Fibroblast of lung (primary cell): ENCODE measurements around the gene SRL. TPM values are rescaled to one million over a fixed set of nuclear protein-coding genes. Genes with fewer than 3 reads are reported as not detected.

Source experiments
- DNase-seq, 2 donors: peaks; one replicate each; pipeline versions ENCODE4 v3.0.0 to v3.0.0-alpha.2; 2010; ENCODE audit warnings: low read depth in 2 of 2
- H2AFZ ChIP-seq: 2 replicates; pipeline ENCODE4 v1.5.1; 2012; ENCODE audit warnings: low read length, control low read depth, inconsistent platforms
- H3K27ac ChIP-seq: 2 replicates; pipeline ENCODE4 v1.5.1; 2011; ENCODE audit warnings: low read length, control low read depth; ENCODE audit not compliant: insufficient read depth
- H3K27me3 ChIP-seq: 2 replicates; pipeline ENCODE4 v1.5.1; 2011; ENCODE audit warnings: mild to moderate bottlenecking, low read length; ENCODE audit not compliant: control insufficient read depth, insufficient read depth
- H3K36me3 ChIP-seq: 2 replicates; pipeline ENCODE4 v1.5.1; 2011; ENCODE audit warnings: low read length; ENCODE audit not compliant: control insufficient read depth, insufficient read depth
- H3K4me1 ChIP-seq: 2 replicates; pipeline ENCODE4 v1.5.1; 2011; ENCODE audit warnings: low read length; ENCODE audit not compliant: control insufficient read depth, insufficient read depth; ENCODE audit errors: extremely low read depth
- H3K4me2 ChIP-seq: 2 replicates; pipeline ENCODE4 v1.5.1; 2011; ENCODE audit warnings: low read length, control low read depth; ENCODE audit not compliant: insufficient read depth; ENCODE audit errors: extremely low read depth
- H3K4me3 ChIP-seq, 4 experiments: fragments of 200-600 bp in 1 of 4; sonication (generic) in 1 of 4; replicated peaks in 1 of 4; 2 replicates each; pipeline ENCODE4 v1.5.1; 2011 to 2016; ENCODE audit warnings: low read length in 4 of 4, low read depth in 3 of 4, mild to moderate bottlenecking in 3 of 4, control low read depth in 2 of 4, inconsistent platforms in 1 of 4, mixed read lengths in 1 of 4; ENCODE audit not compliant: insufficient read depth in 1 of 4; ENCODE audit errors: control extremely low read depth in 1 of 4
- H3K79me2 ChIP-seq: 2 replicates; pipeline ENCODE4 v1.5.1; 2012; ENCODE audit warnings: mild to moderate bottlenecking, low read length, inconsistent platforms; ENCODE audit not compliant: control insufficient read depth, insufficient read depth
- H3K9ac ChIP-seq: 2 replicates; pipeline ENCODE4 v1.5.1; 2011; ENCODE audit warnings: mild to moderate bottlenecking, low read length, control low read depth; ENCODE audit not compliant: insufficient read depth
- H3K9me3 ChIP-seq: 2 replicates; pipeline ENCODE4 v1.5.1; 2012; ENCODE audit warnings: low read depth, low read length; ENCODE audit not compliant: control insufficient read depth, insufficient read depth
- H4K20me1 ChIP-seq: 2 replicates; pipeline ENCODE4 v1.5.1; 2011; ENCODE audit warnings: low read length; ENCODE audit not compliant: control insufficient read depth, insufficient read depth; ENCODE audit errors: extremely low read depth
- CTCF ChIP-seq, 2 donors: IDR thresholded peaks in 1 of 2; conservative IDR thresholded peaks in 1 of 2; 1 replicate in 1 of 2; 2 replicates in 1 of 2; pipeline ENCODE4 v1.5.1; 2011 to 2012; ENCODE audit warnings: low read length in 2 of 2, control low read depth in 1 of 2, inconsistent platforms in 1 of 2, low read depth in 1 of 2, mild to moderate bottlenecking in 1 of 2
- EZH2 ChIP-seq: IDR thresholded peaks from 2 replicates; pipeline ENCODE4 v1.5.1; 2012; ENCODE audit warnings: low read length, control low read depth, mild to moderate bottlenecking; ENCODE audit errors: missing control alignments
- polyA plus RNA-seq, 2 donors: library from polyadenylated mRNA; depleted of rRNA in 1 of 2; stranded (reverse) in 1 of 2; unstranded in 1 of 2; fragments of >200 nt; gene quantifications; 2 replicates each; pipeline ENCODE4 v1.2.1, GENCODE V29; 2011 to 2012; ENCODE audit warnings: missing spikeins in 1 of 2
- total RNA-seq: library from RNA; depleted of rRNA; stranded (reverse); fragments of >200 nt; gene quantifications from 2 replicates; pipeline ENCODE4 v1.2.1, GENCODE V29; 2014

SRL gene
- total and polyA plus RNA-seq, 2 donors (not counting 1 experiment from before 2014, with no cell fraction given), result 0.07 to 0.17 TPM

- Histone ChIP-seq H3K4me3 (no peak overlapping the region), H3K36me3 (peaks cover 9% of the 10 kb centered on the region), H3K4me2 (no peak overlapping the region), H2AFZ (no peak overlapping the region), H3K79me2 (peaks cover under 1% of the 10 kb centered on the region), H3K27ac (no peak overlapping the region), H3K4me1 (peaks cover 13% of the 10 kb centered on the region), H3K9me3 (no peaks in the 10 kb centered on the region), H3K9ac (no peak overlapping the region), H4K20me1 (no peaks in the 10 kb centered on the region), H3K27me3 (no peaks in the 10 kb centered on the region)
- no peak for DNase-seq
- TF ChIP-seq EZH2 (no peak), CTCF (conservative IDR thresholded peaks at IDR 0.05 in 1 of 2, IDR thresholded peaks at IDR 0.05 in 1 of 2; ENCODE audit: low read depth in 1 of 2, low read length in 2 of 2) (no peak)
These were observed 20.5 kb upstream of the SRL start for GRCh38 chr16:4262303-4262835.

- Histone ChIP-seq H3K4me1 (peaks cover 13% of the 10 kb centered on the region), H3K27ac (no peak overlapping the region), H3K4me2 (no peak overlapping the region), H3K9ac (no peak overlapping the region), H3K27me3 (no peaks in the 10 kb centered on the region), H2AFZ (no peak overlapping the region), H3K4me3 (no peak overlapping the region), H3K79me2 (no peaks in the 10 kb centered on the region), H3K36me3 (peaks cover 7% of the 10 kb centered on the region), H4K20me1 (no peaks in the 10 kb centered on the region), H3K9me3 (no peaks in the 10 kb centered on the region)
- TF ChIP-seq EZH2 (no peak), CTCF (conservative IDR thresholded peaks at IDR 0.05 in 1 of 2, IDR thresholded peaks at IDR 0.05 in 1 of 2; ENCODE audit: low read depth in 1 of 2, low read length in 2 of 2) (peak; percentile 28 to 47)
- peak; percentile 14 to 30 for DNase-seq
These were observed 19.8 kb upstream of the SRL start for GRCh38 chr16:4261557-4262172.

DNA sequence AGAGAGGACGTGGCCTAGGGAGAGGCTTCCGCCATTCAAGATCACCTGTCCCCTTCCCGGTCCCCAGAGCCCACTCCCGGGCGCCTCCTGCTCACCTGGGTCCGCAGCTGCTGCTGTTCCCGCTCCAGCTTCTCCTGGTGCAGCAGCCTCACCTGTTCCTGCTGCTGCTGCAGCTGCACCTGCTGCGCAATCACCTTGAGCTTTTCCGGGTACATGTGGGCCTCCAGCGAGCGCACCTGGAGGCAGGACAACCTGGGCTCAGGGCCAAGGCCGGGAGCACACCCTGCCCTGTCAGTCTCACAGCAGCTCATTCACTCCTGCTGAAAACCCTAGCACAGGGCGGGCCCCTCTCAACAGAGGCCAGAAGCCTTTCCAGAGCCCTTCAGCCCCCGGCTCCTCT lies 18.5 kb upstream of the SRL start:
- TF ChIP-seq EZH2, result no peak
- TF ChIP-seq CTCF (conservative IDR thresholded peaks at IDR 0.05 in 1 of 2, IDR thresholded peaks at IDR 0.05 in 1 of 2; ENCODE audit: low read depth in 1 of 2, low read length in 2 of 2), result no peak
- no peaks in the 10 kb centered on the region for H3K9me3 ChIP-seq
- no peak for DNase-seq
- no peak overlapping the region for H3K9ac ChIP-seq
- no peak overlapping the region for H3K4me2 ChIP-seq
- no peak overlapping the region for H2AFZ ChIP-seq
- no peaks in the 10 kb centered on the region for H3K79me2 ChIP-seq
- H3K36me3 ChIP-seq, result peaks cover 7% of the 10 kb centered on the region
- H4K20me1 ChIP-seq, result no peaks in the 10 kb centered on the region
- no peaks in the 10 kb centered on the region for H3K27me3 ChIP-seq
- H3K4me1 ChIP-seq, result peaks cover 13% of the 10 kb centered on the region
- no peak overlapping the region for H3K4me3 ChIP-seq
- H3K27ac ChIP-seq, result no peak overlapping the region
